Measurements from ENCODE around the gene ADTRP. TPM values are rescaled to one million over a fixed set of nuclear protein-coding genes. Genes with fewer than 3 reads are reported as not detected.
A peak's percentile ranks its signal among the peaks of the same experiment; 100 is the strongest.

ADTRP gene
- total RNA-seq, 1 donor from 2014 or later = 0.35 TPM

GRCh38 chr6:11820821-11821220 is 42.2 kb upstream of the ADTRP start:
- TF ChIP-seq CTCF (IDR thresholded peaks at IDR 0.05) = no peak
- Mint-ChIP-seq H3K4me3 (ENCODE audit: unreplicated experiment) (no peak overlapping the region), H3K36me3 (ENCODE audit: low read depth) (no peaks in the 10 kb centered on the region), H3K27ac (ENCODE audit: unreplicated experiment) (no peak overlapping the region), H3K4me1 (ENCODE audit: low read depth) (peaks cover 22% of the 10 kb centered on the region), H3K27me3 (ENCODE audit: low read depth) (no peaks in the 10 kb centered on the region), H3K9me3 (ENCODE audit: low read depth) (peaks cover 4% of the 10 kb centered on the region)
- no peak for DNase-seq (ENCODE audit: low spot score)

GRCh38 chr6:11819486-11819885 is 40.9 kb upstream of the ADTRP start:
- no peaks in the 10 kb centered on the region for H3K27me3 Mint-ChIP-seq (ENCODE audit: low read depth)
- no peak overlapping the region for H3K27ac Mint-ChIP-seq (ENCODE audit: unreplicated experiment)
- peaks cover 25% of the 10 kb centered on the region for H3K4me1 Mint-ChIP-seq (ENCODE audit: low read depth)
- no peak for TF ChIP-seq CTCF (IDR thresholded peaks at IDR 0.05)
- no peak overlapping the region for H3K4me3 Mint-ChIP-seq (ENCODE audit: unreplicated experiment)
- no peaks in the 10 kb centered on the region for H3K36me3 Mint-ChIP-seq (ENCODE audit: low read depth)
- no peak for DNase-seq (ENCODE audit: low spot score)
- H3K9me3 Mint-ChIP-seq (ENCODE audit: low read depth) = peaks cover 4% of the 10 kb centered on the region

- peaks cover 60% of the 10 kb centered on the region for H3K4me1 Mint-ChIP-seq (ENCODE audit: low read depth)
- no peaks in the 10 kb centered on the region for H3K36me3 Mint-ChIP-seq (ENCODE audit: low read depth)
- DNase-seq (ENCODE audit: low spot score) = no peak
- no peaks in the 10 kb centered on the region for H3K27me3 Mint-ChIP-seq (ENCODE audit: low read depth)
- H3K9me3 Mint-ChIP-seq (ENCODE audit: low read depth) = peaks cover 4% of the 10 kb centered on the region
- no peak overlapping the region for H3K4me3 Mint-ChIP-seq (ENCODE audit: unreplicated experiment)
- peak overlapping the region; percentile 95 for H3K27ac Mint-ChIP-seq (ENCODE audit: unreplicated experiment)
- no peak for TF ChIP-seq CTCF (IDR thresholded peaks at IDR 0.05)
These were observed 36.6 kb upstream of the ADTRP start for GRCh38 chr6:11815231-11815630.

DNA sequence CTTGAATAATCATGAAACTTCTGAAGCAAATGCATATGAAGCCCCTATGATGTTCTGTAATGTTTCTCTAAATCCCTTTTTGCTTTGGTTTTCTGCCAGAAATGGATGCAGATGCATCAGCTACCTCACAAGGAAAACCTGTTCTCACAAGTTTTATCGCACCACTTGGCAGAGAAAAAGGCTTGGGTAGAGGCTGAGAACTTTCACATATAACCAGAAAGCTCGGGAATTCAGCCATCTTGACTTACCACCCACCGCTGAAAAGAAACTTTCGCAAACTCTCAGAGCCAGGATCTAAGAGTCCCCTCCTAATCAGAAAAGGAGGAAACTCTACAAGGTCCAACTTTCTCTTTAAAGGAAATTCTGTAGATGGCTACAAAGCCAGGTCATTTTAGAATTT is 36.2 kb upstream of the ADTRP start:
- no peak overlapping the region for H3K4me3 Mint-ChIP-seq (ENCODE audit: unreplicated experiment)
- peak overlapping the region; percentile 95 for H3K27ac Mint-ChIP-seq (ENCODE audit: unreplicated experiment)

GRCh38 chr6:11814106-11814505 is 35.5 kb upstream of the ADTRP start:
- Mint-ChIP-seq H3K36me3 (ENCODE audit: low read depth) (no peaks in the 10 kb centered on the region), H3K27ac (ENCODE audit: unreplicated experiment) (peak overlapping the region; percentile 95), H3K27me3 (ENCODE audit: low read depth) (no peaks in the 10 kb centered on the region), H3K4me3 (ENCODE audit: unreplicated experiment) (no peak overlapping the region), H3K4me1 (ENCODE audit: low read depth) (peaks cover 72% of the 10 kb centered on the region), H3K9me3 (ENCODE audit: low read depth) (peaks cover under 1% of the 10 kb centered on the region)
- no peak for TF ChIP-seq CTCF (IDR thresholded peaks at IDR 0.05)
- no peak for DNase-seq (ENCODE audit: low spot score)

More for the DNA sequence above, 36.2 kb upstream of the ADTRP start:
- DNase-seq (ENCODE audit: low spot score) = no peak
- no peaks in the 10 kb centered on the region for H3K36me3 Mint-ChIP-seq (ENCODE audit: low read depth)
- H3K27me3 Mint-ChIP-seq (ENCODE audit: low read depth) = no peaks in the 10 kb centered on the region
- peaks cover 65% of the 10 kb centered on the region for H3K4me1 Mint-ChIP-seq (ENCODE audit: low read depth)
- H3K9me3 Mint-ChIP-seq (ENCODE audit: low read depth) = peaks cover 4% of the 10 kb centered on the region
- TF ChIP-seq CTCF (IDR thresholded peaks at IDR 0.05) = no peak
